CD8-positive, alpha-beta memory T cell (primary cell): ENCODE data around the gene PRH2. TPM values are rescaled to one million over a fixed set of nuclear protein-coding genes. Genes with fewer than 3 reads are reported as not detected.

Experiments used
- CTCF ChIA-PET: fragments of 350-600 bp; sonication (Branson Sonifier 250); formaldehyde crosslinking; loops from one replicate; lab custom pipeline; 2021; ENCODE audit warnings: antibody characterized with exemption; lab: Charles Lee
- POLR2A ChIA-PET: fragments of 350-600 bp; sonication (Branson Sonifier 250); formaldehyde crosslinking; loops from one replicate; lab custom pipeline; 2021; ENCODE audit warnings: antibody characterized with exemption; lab: Charles Lee
- DNase-seq, 5 donors: peaks; one replicate each; pipeline versions ENCODE4 v3.0.0 to v3.0.0-alpha.2; 2020 to 2022; ENCODE audit warnings: mixed read lengths in 1 of 5
- H3K27ac ChIP-seq: one replicate; pipeline ENCODE4 v1.7.0; 2013; ENCODE audit warnings: low read depth, mild to moderate bottlenecking, low read length, moderate library complexity
- H3K27me3 ChIP-seq: 2 replicates; pipeline ENCODE4 v1.7.0; 2013; ENCODE audit warnings: low read length, mild to moderate bottlenecking; ENCODE audit not compliant: insufficient read depth, poor library complexity, severe bottlenecking
- H3K36me3 ChIP-seq: 2 replicates; pipeline ENCODE4 v1.7.0; 2013; ENCODE audit warnings: mild to moderate bottlenecking, low read length, moderate library complexity; ENCODE audit not compliant: insufficient read depth
- H3K4me1 ChIP-seq: 2 replicates; pipeline ENCODE4 v1.7.0; 2013; ENCODE audit warnings: mild to moderate bottlenecking, low read length, moderate library complexity; ENCODE audit not compliant: insufficient read depth
- H3K4me3 ChIP-seq: 2 replicates; pipeline ENCODE4 v1.7.0; 2013; ENCODE audit warnings: mild to moderate bottlenecking, low read length
- H3K9me3 ChIP-seq: 2 replicates; pipeline ENCODE4 v1.7.0; 2013; ENCODE audit warnings: mild to moderate bottlenecking, low read length
- H3K27ac Mint-ChIP-seq, 8 donors: one replicate each; pipeline ENCODE4 v1.8.0; 2020 to 2021; ENCODE audit warnings: mixed read lengths in 8 of 8, mild to moderate bottlenecking in 6 of 8, inconsistent platforms in 3 of 8, moderate library complexity in 3 of 8
- H3K27me3 Mint-ChIP-seq, 2 donors: one replicate each; pipeline ENCODE4 v1.8.0; 2020 to 2021; ENCODE audit warnings: mixed read lengths in 2 of 2, mild to moderate bottlenecking in 1 of 2, moderate library complexity in 1 of 2
- H3K36me3 Mint-ChIP-seq, 3 donors: one replicate each; pipeline ENCODE4 v1.8.0; 2020 to 2021; ENCODE audit warnings: mixed read lengths in 3 of 3, inconsistent platforms in 1 of 3, mild to moderate bottlenecking in 1 of 3
- H3K4me1 Mint-ChIP-seq, 3 donors: one replicate each; pipeline ENCODE4 v1.8.0; 2020 to 2021; ENCODE audit warnings: mixed read lengths in 3 of 3, inconsistent platforms in 1 of 3, mild to moderate bottlenecking in 1 of 3
- H3K4me3 Mint-ChIP-seq, 7 donors: one replicate each; pipeline ENCODE4 v1.8.0; 2020 to 2021; ENCODE audit warnings: mixed read lengths in 7 of 7, mild to moderate bottlenecking in 6 of 7, moderate library complexity in 4 of 7, inconsistent platforms in 2 of 7
- H3K9me3 Mint-ChIP-seq, 5 donors: one replicate each; pipeline ENCODE4 v1.8.0; 2020 to 2022; ENCODE audit warnings: mixed read lengths in 5 of 5, mild to moderate bottlenecking in 3 of 5, moderate library complexity in 2 of 5, inconsistent platforms in 1 of 5
- polyA plus RNA-seq: library from polyadenylated mRNA; unstranded; fragments of 300-500 nt; fragmentation: Illumina TruSeq; gene quantifications from one replicate; pipeline ENCODE4 v1.2.3, GENCODE V29; 2021
- total RNA-seq, 2 experiments: library from RNA; stranded (reverse); gene quantifications; one replicate each; pipeline ENCODE4 v1.2.3, GENCODE V29; 2021

PRH2 gene
- total and polyA plus RNA-seq, 3 experiments from 2014 or later, result not detected

DNA sequence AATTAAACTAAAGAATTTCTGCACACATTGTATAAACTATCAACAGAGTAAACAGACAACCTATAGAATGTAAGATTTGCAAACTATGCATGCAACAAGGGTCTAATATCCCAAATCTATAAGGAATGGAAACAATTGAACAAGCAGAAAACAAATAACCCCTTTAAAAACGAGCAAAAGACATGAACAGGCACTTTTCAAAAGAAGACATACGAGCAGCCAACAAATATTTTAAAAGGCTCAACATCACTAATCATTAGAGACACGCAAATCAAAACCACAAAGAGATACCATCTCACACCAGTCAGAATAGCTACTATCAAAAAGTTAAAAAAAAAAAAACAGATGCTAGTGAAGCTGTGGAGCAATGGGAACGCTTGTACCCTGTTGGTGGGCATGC lies 24.4 kb upstream of the PRH2 start:
- Mint-ChIP-seq H3K27ac (no peak overlapping the region), H3K36me3 (peaks cover 9 to 61% (median 26%) of the 10 kb centered on the region in 3 donors), H3K4me3 (no peak overlapping the region), H3K4me1 (no peaks in the 10 kb centered on the region), H3K9me3 (peaks cover 31 to 51% (median 35%) of the 10 kb centered on the region in 5 donors), H3K27me3 (no peaks in the 10 kb centered on the region)
- Histone ChIP-seq H3K4me3 (no peak overlapping the region), H3K9me3 (peaks cover 7% of the 10 kb centered on the region), H3K27me3 (no peaks in the 10 kb centered on the region), H3K27ac (no peak overlapping the region), H3K36me3 (no peaks in the 10 kb centered on the region), H3K4me1 (no peaks in the 10 kb centered on the region)
- ChIA-PET POLR2A (no interaction called here), CTCF (no interaction called here)
- no peak for DNase-seq

GRCh38 chr12:10909462-10909861 lies 19.6 kb upstream of the PRH2 start, which contains the start of gene TAS2R13:
Gene TAS2R13, minus strand, starts transcription at chr12:10909562. Its CDS starts 264 bp downstream, at chr12:10909298.
- DNase-seq, result no peak
- Histone ChIP-seq H3K9me3 (no peaks in the 10 kb centered on the region), H3K27me3 (no peaks in the 10 kb centered on the region), H3K4me3 (no peak within 1 kb of the TSS), H3K27ac (no peak within 1 kb of the TSS), H3K36me3 (no peaks in the 10 kb centered on the region), H3K4me1 (no peaks in the 10 kb centered on the region)
- H3K9me3 Mint-ChIP-seq, result peaks cover 8 to 16% (median 12%) of the 10 kb centered on the region in 5 donors
- no peaks in the 10 kb centered on the region for H3K4me1 Mint-ChIP-seq
- H3K27ac Mint-ChIP-seq, result peak within 1 kb of the TSS in 1 of 8 donors; percentile 11
- peaks cover 8 to 34% (median 8%) of the 10 kb centered on the region in 3 donors for H3K36me3 Mint-ChIP-seq
- H3K27me3 Mint-ChIP-seq, result no peaks in the 10 kb centered on the region
- no peak within 1 kb of the TSS for H3K4me3 Mint-ChIP-seq
- CTCF ChIA-PET, result no interaction called here
- POLR2A ChIA-PET, result no interaction called here

GRCh38 chr12:10910380-10910779 lies 18.7 kb upstream of the PRH2 start:
- Mint-ChIP-seq H3K4me1 (no peaks in the 10 kb centered on the region), H3K4me3 (no peak overlapping the region), H3K27me3 (no peaks in the 10 kb centered on the region), H3K36me3 (peaks cover 2 to 25% (median 4%) of the 10 kb centered on the region in 3 donors), H3K27ac (no peak overlapping the region), H3K9me3 (peaks cover 0 to 7% (median 5%) of the 10 kb centered on the region in 5 donors)
- Histone ChIP-seq H3K4me1 (no peaks in the 10 kb centered on the region), H3K36me3 (no peaks in the 10 kb centered on the region), H3K9me3 (no peaks in the 10 kb centered on the region), H3K4me3 (no peak overlapping the region), H3K27ac (no peak overlapping the region), H3K27me3 (no peaks in the 10 kb centered on the region)
- no peak for DNase-seq
- POLR2A ChIA-PET, result no interaction called here
- CTCF ChIA-PET, result no interaction called here

DNA sequence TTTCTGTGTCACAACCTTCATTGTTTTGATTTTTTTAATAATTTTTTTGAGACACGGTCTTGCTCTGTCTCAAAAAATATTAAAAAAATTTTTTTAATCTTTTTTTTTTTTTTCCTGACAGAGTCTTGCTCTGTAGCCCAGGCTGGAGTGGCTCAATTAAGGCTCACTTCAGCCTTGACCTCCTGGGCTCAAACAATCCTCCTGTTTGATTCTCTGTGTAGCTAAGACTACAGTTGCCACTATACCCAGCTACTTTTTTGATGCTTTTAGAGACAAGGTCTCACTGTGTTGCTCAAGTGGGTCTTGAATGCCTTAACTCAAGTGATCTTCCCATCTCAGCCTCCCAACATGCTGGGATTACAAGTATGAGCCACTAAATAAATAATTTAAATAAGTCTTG lies 9.2 kb upstream of the PRH2 start:
- no peaks in the 10 kb centered on the region for H3K4me1 Mint-ChIP-seq
- H3K27me3 ChIP-seq, result no peaks in the 10 kb centered on the region
- H3K4me3 ChIP-seq, result no peak overlapping the region
- no peak overlapping the region for H3K4me3 Mint-ChIP-seq
- no peaks in the 10 kb centered on the region for H3K9me3 ChIP-seq
- H3K27ac Mint-ChIP-seq, result no peak overlapping the region
- H3K36me3 Mint-ChIP-seq, result peaks cover 0 to under 1% (median 0%) of the 10 kb centered on the region in 3 donors
- no peaks in the 10 kb centered on the region for H3K9me3 Mint-ChIP-seq
- ChIA-PET CTCF (no interaction called here), POLR2A (no interaction called here)
- H3K27me3 Mint-ChIP-seq, result no peaks in the 10 kb centered on the region
- H3K4me1 ChIP-seq, result no peaks in the 10 kb centered on the region
- DNase-seq, result no peak
- H3K36me3 ChIP-seq, result no peaks in the 10 kb centered on the region
- H3K27ac ChIP-seq, result no peak overlapping the region

DNA sequence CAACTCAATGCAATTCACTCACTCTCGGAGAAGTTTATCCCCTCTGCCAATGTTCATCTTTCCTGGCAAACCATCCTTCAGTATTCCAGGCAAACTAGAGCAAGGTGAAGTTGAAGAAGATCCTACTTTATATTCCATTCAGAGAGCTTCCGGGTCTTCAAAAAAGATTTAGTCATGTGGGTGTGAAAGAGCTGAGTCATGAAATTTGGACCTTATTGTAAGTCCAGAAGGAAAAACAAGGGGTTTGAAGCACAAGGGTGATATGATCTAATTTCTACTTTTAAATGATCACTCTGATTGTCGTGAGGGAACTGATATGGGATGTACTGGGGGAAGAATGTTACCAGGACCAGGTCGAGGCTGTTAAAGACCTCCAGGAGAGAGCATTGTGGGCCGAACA lies 2.8 kb upstream of the PRH2 start:
- ChIA-PET POLR2A (no interaction called here), CTCF (no interaction called here)
- no peak for DNase-seq
- Histone ChIP-seq H3K4me1 (no peaks in the 10 kb centered on the region), H3K36me3 (no peaks in the 10 kb centered on the region), H3K27me3 (no peaks in the 10 kb centered on the region), H3K4me3 (no peak overlapping the region), H3K9me3 (no peaks in the 10 kb centered on the region), H3K27ac (no peak overlapping the region)
- Mint-ChIP-seq H3K9me3 (no peaks in the 10 kb centered on the region), H3K4me1 (no peaks in the 10 kb centered on the region), H3K4me3 (no peak overlapping the region), H3K36me3 (peaks cover 0 to 17% (median 5%) of the 10 kb centered on the region in 3 donors), H3K27ac (peak overlapping the region in 1 of 8 donors; percentile 27), H3K27me3 (no peaks in the 10 kb centered on the region)

GRCh38 chr12:10936506-10936905 lies 7.5 kb downstream of the PRH2 start:
- ChIA-PET CTCF (no interaction called here), POLR2A (no interaction called here)
- Histone ChIP-seq H3K4me1 (no peaks in the 10 kb centered on the region), H3K4me3 (no peak overlapping the region), H3K27ac (no peak overlapping the region), H3K27me3 (no peaks in the 10 kb centered on the region), H3K9me3 (no peaks in the 10 kb centered on the region), H3K36me3 (no peaks in the 10 kb centered on the region)
- Mint-ChIP-seq H3K4me3 (no peak overlapping the region), H3K4me1 (peaks cover 0 to 2% (median 0%) of the 10 kb centered on the region in 3 donors), H3K36me3 (peaks cover 0 to 4% (median 2%) of the 10 kb centered on the region in 3 donors), H3K9me3 (no peaks in the 10 kb centered on the region), H3K27ac (no peak overlapping the region), H3K27me3 (no peaks in the 10 kb centered on the region)
- no peak for DNase-seq

GRCh38 chr12:10939163-10939562 lies 10.1 kb downstream of the PRH2 start, which contains the start of gene TAS2R14:
Gene TAS2R14, minus strand, starts transcription at chr12:10939263. Its CDS starts 56 bp downstream, at chr12:10939207.
- Mint-ChIP-seq H3K4me3 (no peak within 1 kb of the TSS), H3K27ac (no peak within 1 kb of the TSS), H3K36me3 (peaks cover 0 to 4% (median 2%) of the 10 kb centered on the region in 3 donors), H3K4me1 (peaks cover 0 to 5% (median 2%) of the 10 kb centered on the region in 3 donors), H3K9me3 (no peaks in the 10 kb centered on the region), H3K27me3 (no peaks in the 10 kb centered on the region)
- H3K4me3 ChIP-seq, result no peak within 1 kb of the TSS
- H3K9me3 ChIP-seq, result no peaks in the 10 kb centered on the region
- no peak within 1 kb of the TSS for H3K27ac ChIP-seq
- no peaks in the 10 kb centered on the region for H3K36me3 ChIP-seq
- H3K4me1 ChIP-seq, result no peaks in the 10 kb centered on the region
- CTCF ChIA-PET, result no interaction called here
- no peaks in the 10 kb centered on the region for H3K27me3 ChIP-seq
- POLR2A ChIA-PET, result no interaction called here
- DNase-seq, result no peak

DNA sequence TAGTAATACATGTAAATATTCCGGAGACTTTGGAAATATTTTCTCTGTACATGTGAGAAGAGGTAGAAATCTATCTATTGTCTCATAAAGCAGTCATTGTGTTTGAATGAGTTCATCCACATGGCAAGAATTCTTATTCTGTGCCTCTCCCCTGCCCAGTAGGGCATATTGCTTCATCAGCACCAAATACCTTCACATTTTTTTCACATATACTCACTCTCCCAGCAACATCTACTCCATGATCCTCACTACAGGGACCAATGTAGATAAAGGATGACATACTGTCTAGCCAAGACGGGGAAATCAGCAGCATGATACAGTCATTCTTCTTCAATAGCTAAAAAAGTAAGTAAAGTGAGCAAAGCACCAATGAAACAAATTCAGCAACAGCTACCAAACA lies 11.4 kb downstream of the PRH2 start:
- H3K36me3 Mint-ChIP-seq, result peaks cover 2 to 11% (median 6%) of the 10 kb centered on the region in 3 donors
- peaks cover 0 to 5% (median 2%) of the 10 kb centered on the region in 3 donors for H3K4me1 Mint-ChIP-seq
- no peak overlapping the region for H3K27ac ChIP-seq
- H3K4me3 ChIP-seq, result no peak overlapping the region
- peaks cover 0 to 4% (median 0%) of the 10 kb centered on the region in 5 donors for H3K9me3 Mint-ChIP-seq
- no peaks in the 10 kb centered on the region for H3K4me1 ChIP-seq
- H3K27me3 Mint-ChIP-seq, result no peaks in the 10 kb centered on the region
- DNase-seq, result no peak
- H3K27ac Mint-ChIP-seq, result no peak overlapping the region
- CTCF ChIA-PET, result no interaction called here
- no peaks in the 10 kb centered on the region for H3K27me3 ChIP-seq
- POLR2A ChIA-PET, result no interaction called here
- no peaks in the 10 kb centered on the region for H3K9me3 ChIP-seq
- no peaks in the 10 kb centered on the region for H3K36me3 ChIP-seq
- H3K4me3 Mint-ChIP-seq, result no peak overlapping the region
